GM21619 (cell line): Measurements from ENCODE around the gene CREB5.
A peak's percentile ranks its signal among the peaks of the same experiment; 100 is the strongest.

Experiments
- ATAC-seq: cut with Tn5 transposase; IDR thresholded peaks from one replicate; pipeline ENCODE4 v1.9.1; 2021; ENCODE audit not compliant: unreplicated experiment

Gene CREB5

DNA sequence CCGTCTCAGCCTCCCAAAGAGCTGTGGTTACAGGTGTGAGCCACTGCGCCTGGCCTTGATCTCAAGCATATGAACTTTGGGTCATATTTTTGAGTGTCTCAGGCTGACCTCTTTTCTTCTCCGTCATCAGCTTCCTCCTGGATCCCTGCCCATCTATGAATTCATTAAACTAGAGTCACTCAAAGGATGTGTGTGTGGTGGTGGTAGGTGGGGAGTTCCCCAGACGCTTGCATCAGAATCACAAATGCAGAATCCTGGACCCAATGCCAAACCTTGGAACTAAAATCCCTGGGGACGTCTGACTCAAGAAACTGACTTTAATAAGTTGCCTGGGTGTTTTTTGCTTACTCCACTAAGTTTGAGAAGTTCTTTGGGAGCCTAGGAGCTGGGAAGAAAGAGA, 6.7 kb upstream of the CREB5 start:
- ATAC-seq, result no peak

DNA sequence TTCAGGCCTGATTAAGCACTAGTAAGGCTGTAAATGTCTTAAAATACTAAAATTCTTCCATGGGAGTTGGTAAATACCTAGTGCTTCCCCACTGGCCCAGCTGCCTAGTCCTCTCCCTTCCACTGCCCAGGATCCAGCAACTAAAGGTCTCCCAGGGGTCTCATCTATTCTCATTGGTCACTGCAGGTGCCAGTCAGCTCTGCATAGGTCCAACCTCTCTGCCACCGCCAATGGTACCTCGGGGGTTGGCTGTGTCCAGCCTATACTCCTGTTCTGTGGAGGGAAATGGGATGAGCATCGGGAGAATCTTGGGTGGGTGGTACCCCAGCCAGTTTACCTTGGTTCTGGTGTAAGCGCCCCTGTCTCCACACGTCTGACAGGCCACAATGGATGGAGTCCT, 6.1 kb upstream of the CREB5 start:
- ATAC-seq, result no peak

DNA sequence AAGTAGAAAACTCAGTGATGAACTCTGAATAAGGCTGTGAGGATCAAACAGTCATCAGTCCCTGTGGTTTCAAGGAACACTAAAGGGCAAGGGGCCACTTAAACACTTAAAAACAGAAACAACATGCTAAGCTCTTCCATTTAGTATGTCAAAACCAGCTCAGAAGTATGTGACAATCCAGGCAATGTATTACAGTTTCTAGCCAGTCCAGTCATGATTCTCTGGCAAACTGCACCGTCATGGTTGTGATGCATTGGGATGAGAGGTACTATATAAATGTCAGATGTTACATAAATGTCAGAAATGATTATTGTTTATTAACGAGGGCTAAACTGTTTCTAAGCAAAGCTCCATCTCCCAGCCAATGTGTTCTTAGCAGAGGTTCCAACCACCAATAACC, 4.7 kb upstream of the CREB5 start:
- no peak for ATAC-seq

DNA sequence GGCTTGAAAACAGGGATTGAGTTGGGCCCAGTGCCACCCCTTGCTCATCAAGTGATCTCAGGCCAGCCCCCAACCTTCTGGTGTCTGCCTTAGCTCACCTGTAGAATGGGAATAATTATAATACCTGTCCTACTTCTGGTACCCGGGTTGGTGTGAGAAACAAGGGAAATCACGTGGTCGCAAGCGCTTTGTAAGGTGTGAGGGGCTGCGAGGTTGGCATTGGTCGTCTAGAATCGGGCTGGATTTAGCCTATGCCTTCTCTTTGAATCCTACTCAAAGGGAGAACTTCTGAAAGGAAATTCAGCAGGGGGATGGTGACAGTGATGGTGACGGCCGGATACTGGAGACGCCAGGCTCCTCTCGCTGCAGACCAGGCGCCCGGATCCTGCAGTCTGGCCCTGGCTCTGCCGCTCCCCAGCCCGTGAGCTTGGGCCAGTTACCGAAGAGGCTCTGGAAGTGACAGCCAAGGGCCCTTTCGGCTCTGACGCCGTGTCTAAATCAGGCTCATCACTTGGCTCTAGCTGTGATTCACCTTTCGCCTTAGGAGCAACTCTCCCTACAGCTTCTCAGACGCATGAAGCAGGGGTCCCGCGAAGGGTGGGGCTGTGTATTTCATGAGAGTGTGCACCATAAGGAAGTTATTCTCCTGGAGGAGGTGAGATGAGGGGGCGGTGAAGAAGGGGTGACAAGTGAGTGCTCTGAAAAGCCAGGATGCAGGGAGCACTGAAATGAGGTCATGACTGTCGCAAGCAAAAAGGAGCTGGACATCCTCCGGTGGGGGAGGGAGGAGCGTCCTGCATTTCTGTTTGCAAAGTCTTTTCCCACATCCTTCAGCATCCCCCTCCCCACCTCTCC, 4.0 kb upstream of the CREB5 start:
- ATAC-seq, result no peak

DNA sequence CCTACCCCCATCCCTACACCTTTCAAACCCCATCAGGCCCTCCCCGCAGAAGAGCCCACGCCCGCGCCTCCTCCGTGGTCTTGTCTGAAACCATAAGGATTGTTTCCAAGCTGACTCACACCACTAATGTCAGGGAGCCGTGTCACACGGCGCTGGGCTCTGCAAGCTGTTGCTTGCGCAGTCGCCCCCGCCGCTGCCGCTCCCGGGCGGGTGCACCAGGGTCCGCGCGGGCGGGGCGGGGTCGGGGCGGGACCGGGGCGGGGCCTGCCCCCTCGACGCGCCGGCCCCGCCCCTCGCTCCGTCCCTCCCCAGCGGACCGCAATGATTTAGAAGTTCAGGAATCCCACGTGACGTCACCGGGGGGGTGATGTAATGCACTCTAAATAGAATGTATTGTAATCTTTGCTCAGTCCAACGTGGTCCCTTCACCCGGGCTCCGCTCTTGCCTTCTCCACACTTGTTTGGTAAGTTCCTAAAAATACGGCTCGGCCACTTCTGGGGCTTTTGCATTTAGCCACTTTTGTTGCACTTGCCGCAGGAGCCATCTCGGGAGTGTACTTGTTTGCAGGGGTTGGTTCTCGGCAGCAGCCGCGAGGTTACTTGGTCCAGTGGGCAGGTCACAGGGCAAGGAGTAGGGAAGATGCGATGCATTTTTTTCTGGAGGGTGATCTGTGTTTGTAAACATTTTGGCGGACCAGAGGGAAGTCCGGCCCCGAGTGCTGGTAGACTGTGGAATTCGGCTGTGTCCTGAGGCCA, 3.2 kb upstream of the CREB5 start:
- peak; percentile 53 for ATAC-seq

DNA sequence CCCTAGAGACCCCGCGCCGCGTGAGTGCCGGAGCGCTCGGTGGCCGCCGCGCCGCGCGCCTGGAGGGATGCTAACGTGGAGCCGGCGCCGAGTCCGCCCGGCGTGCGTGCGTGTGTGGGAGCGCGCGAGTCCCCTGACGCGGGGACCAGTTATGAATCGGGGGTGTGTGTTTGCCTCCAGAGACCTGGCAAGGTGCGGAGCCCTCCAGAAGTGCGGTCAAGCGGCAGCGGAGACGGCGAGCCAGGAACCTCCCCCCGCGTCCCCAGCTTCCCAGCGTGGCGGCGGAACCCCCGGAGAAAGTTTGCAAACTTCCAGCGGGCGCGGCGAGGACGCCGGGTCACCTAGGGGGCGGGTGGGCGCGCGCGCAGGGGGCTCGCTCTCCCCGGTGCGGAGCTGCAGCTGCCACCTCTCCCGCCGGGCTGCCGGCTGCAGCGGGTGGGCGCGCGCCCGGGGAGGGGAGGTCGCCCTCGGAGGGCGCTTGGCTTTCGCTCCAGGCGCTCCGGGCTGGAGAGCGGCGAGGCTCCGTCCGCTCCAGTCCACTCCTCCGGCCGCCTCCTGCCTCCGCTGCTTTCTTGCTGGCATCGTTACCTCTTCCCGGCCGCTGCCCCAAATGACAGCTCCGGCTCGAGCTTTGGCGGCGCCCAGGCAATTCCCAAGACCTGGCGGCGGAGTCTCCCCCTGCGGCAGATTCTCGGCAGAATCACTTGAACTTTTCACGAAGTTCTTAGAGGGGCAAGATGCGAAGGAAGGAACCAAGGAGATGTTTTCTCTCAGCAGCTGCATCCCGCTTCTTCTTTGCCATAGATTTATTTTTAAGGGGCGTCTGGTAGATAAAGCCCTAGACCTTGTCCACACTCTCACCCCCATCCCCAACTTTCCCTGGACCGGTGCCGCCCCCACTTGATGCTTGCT, 2.3 kb upstream of the CREB5 start:
- no peak for ATAC-seq

DNA sequence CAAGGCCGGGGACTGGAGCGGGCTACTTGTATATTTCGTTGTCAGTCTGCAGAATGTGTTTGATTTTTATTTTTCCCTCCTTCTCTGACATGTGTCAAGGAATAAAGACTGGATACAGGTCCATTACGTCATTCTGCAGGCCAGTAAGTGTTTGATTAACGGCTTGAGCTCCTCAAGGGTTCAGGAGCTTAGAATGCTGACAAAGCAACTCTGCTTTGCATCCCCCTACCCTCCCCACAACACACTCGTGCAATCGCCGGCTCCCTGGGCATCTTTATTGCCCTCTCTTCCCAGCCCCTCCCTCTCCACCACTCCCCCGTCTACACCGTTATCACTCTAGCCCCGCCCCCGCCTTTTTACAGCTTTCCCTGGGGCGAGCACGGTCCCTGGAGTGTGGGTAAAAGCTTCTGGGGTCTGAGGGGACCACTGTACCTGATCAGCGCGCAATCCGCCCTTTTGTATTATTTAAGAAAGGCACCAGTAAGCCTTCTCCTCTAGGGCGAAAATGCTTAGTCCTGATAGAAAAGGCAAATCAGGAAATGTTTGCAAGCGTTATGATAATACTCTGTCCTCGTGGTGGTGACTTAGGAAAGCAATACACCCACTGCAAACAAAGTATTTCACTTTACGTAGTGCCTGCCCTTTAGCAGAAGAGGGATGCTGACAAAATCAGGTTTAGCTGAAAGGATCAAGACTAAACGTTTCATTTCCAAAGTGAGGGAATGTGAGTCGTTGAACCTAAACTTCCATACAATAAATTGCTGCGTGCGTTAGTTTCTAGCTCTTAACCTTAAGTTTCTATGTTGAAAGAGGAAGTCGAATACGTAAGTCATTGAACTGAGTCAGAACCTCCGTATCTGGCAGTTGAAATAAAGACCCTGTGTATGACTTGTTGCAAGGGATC, 1.4 kb upstream of the CREB5 start:
- ATAC-seq, result no peak

DNA sequence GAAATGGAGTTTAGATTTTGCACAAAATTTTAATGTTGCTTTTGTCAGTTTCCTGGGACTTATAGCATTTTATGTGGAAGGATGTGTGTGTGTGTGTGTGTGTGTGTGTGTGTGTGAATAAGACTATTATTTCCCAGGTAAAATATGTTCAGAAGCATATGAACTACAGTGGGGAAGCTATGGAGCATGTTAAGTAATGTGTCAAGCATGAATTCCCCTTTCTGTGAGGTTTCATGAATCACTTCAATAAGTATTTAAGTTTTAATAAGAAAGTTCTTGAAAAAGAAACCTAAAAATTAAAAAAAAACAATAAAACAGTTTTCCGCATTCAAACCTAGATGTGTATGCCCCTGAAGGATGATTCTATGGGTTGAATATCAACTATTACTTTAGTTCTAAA, 693 bp downstream of the CREB5 start:
- no peak for ATAC-seq

DNA sequence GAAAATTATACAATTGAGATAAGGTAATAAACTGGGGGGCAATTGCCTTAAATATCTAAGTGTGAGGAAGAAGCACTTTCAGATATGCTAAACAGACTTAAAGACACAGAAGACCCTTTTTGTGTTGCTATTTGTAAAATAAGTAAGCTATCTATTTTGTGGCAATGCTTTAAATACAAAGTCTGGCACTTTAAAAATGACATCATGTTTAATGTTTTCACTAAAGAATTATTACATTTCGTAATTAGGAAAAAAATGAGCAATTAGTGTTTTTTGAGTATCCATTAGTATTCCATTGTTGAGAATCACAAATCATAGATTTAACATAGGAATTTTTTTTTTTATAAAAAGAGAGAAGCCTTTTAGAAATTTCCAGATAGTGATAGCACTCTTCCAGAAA, 2.1 kb downstream of the CREB5 start:
- no peak for ATAC-seq

DNA sequence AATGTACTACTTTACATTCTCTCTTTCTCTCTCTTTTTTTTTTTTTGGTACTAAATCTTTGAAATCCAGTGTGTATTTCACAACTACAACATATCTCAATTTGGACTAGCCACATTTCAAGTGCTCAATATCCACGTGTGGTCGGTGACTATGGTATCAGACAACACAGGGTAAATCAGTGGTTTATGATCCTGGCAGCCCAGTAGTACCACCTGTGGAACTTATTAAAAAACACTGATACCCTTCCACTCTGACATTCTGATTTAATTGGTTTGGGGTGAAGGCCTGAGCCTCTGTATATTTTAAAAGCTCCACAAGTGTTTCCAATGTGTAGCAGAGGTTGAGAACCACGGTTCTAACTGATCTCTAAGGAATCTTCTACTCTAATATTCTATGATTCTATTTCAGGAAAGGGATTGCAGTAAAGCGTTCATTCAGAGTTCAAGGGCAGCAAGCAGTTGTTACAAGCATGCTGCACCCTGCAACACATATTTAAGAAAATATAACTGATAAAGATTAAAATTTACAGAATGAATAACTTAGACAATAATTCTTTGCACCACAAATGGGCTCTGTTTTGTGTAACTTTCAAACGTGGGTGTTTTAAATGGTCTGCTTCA, 5.1 kb downstream of the CREB5 start:
- ATAC-seq, result no peak

DNA sequence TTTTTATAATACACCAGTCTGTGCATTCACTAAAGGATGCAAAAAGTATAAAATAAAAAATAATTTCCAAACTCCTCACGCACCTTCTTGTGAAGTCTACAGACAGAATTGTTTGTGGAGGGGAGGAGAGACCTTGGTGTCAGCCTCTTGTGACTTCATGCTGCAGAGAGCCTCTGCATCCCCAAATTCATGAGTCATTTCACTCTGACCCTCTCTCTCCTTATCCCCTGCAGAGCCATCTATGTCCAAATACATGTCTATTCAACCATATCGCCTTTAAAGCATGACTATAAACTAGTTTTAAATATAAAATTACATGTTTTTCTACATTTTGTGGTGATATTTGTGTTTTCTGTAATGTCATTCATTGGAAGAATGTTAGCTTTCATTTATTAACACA, 6.0 kb downstream of the CREB5 start:
- no peak for ATAC-seq

DNA sequence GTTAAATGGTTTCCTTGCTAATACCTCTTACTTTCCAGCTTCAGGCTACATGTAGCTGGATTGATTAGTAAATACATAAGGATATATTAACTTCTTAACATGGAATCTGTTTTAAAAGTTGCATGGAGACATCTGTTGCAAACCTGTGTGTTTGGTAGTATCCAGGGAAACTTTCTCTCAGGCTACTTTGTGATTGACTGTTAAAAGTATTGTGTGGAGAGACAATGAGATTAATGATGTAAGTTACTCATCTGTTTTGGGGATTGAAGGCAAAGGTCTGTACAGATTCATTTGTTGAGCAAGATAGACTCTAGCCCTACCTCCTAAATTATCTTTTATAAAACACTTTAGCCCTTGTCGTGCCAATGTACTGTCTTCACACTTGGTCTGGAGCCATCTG, 6.6 kb downstream of the CREB5 start:
- ATAC-seq, result no peak

DNA sequence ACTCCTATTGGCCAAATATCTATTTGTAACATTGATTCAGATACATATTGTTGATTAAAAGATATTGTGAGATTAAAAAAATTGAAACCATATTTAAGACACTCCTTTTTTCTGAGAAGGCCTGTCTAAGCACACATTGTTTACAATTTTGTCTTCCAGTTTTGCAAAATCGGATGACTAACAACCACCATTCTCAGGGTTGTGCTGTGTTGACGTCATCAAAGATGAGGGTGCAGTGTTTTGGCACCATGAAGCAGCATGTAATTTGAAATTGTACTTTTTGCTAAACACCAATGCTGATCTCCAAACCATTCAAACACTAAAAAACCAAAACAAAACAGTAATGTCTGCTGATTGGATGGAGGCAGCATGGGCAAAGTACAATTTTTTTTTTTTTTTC, 7.4 kb downstream of the CREB5 start:
- ATAC-seq, result no peak

DNA sequence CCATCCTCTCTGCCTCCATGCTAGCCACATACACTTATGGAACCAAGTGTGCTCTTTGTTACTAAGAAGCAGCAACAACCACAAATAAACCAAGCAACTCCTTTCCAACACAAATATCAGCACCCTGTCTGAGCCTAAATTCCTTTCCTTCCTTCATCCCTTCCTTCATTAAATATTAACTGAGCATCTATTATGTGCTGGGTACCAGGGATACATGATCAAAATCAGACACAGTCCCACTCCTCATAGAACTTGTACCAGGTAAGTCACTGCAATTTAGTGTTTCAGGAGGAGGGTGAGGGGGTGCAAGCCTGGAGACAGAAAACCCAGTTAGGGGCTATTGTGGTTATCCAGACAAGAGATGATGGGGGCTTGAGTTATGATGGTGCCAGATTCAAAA, 10.8 kb downstream of the CREB5 start:
- no peak for ATAC-seq

DNA sequence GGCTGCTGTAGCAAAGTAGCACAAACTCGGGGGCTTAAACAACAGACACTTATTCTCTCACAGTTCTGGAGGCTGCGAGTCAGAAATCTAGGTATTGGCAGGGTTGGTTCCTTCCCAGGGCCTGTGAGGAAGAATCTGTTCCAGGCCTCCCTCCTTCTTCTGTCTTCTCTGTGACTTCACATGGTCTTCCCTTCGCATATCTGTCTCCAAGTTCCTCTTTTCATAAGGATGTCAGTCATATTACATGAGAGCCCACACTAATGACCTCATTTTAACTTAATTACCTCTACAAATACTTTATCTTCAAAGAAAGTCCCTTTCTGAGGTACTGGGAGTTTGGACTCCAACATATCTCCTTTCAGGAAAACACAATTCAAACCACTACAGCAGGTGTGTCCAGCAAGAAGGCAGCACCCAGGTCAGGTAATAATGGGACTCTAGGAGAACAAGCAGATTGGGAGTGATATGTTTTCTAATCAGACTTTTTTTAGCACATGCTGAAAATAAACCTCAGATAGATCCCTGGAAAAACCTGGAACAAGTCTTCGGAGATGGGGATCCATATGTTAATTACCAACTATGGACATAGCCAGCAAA, 11.7 kb downstream of the CREB5 start:
- ATAC-seq, result no peak

DNA sequence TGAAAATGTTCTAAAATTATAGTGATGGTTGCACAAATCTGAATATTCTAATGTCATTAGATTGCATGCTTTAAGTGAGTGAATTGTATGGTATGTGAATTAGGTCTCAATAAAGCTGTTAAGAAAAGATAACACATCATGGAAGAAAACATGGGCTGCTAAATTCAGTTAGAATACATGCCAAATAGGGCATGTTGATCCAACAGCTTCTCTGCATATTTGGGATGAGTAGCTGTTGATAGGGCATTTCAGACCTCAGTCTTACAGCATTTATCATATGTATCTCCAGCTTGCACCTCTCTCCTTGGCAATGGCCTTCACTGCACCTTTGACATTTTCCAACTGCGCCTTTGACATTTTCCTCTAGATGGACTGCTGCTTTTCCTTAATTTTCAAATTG, 13.2 kb downstream of the CREB5 start:
- no peak for ATAC-seq

DNA sequence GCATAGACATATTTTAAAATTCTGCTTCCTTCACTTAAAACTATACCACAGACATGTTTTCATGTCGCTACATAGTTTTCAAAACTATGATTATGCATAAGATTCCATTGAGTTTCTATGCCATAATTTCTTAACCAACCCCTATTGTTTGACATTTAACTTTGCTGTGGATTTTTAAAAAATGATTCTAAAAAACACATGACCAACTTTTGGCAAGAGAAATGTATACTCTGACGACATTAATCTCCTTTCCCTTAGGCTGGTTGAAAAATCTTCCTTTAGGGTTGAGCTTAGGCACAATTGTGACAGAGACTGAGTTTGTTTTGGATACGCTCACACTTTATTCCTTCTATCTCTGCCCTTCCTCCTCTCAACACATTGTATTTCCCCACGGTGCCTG, 14.9 kb downstream of the CREB5 start:
- no peak for ATAC-seq

DNA sequence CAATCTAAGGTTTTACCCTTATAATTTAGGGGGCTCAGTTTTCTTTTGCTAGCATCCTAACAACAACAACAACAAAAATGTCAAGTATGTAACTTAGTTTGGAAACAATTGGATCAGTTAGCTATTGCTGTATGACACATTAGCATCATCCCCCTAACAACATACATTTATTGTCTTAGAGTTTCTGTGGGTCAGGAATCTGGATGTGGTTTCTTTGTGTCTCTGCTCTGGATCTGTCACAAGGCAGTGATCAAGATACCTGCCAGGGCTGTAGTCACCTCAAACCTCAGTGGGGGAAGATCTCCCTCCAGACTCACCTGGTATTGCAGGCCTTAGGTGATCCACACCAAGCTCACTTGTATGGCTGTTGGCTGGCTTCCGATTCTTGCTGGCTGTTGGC, 18.3 kb downstream of the CREB5 start:
- ATAC-seq, result no peak

DNA sequence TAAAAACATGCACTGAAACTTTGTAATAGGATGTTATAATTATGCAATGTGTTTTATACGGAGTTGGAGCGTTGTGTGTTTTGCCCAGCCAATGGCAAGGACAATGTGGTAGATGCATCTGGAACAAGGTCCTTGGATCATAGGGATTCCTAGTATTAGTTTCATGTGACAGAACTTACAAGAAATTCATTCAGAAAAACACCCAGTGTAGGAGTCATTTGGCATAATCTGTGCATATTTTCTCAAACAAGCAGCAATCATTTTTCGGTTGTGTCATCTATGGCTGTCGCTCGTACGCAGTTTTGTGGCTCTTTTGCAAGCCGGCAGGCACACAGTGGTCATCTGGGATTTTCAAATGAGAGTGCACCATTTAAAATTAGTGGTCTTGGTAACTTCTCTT, 19.8 kb downstream of the CREB5 start:
- ATAC-seq, result no peak

DNA sequence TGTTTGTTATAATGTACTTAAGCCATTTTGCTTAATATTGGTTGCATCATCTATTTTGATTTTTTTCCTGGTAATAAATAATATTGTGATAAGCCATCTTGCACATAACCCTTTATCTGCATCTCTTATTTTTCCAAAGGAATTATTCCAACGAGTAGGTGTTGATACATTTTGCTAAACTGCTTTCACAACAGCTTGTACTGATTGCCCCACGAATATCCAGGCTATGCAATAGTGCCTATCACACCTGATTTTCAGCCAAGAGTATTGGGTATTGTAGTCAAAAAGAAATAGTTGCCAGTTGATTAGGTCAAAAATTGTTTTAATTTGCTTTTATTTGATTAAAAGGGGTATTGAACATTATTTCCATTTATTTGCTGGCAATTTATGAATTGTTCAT, 20.7 kb downstream of the CREB5 start:
- ATAC-seq, result no peak
